ENCODE results near the gene WDTC1.

Gene WDTC1

GRCh38 chr1:27300341-27301051 lies 66.1 kb downstream of the WDTC1 start:
- FAIRE-seq (peak; percentile 94), DNase-seq (ENCODE audit: insufficient read length, low spot score) (peak; percentile 86)

- DNase-seq (ENCODE audit: insufficient read length, low spot score): no peak
- no peak for FAIRE-seq
These were observed 66.6 kb downstream of the WDTC1 start for GRCh38 chr1:27301052-27301422.

GRCh38 chr1:27301582-27302199 lies 67.3 kb downstream of the WDTC1 start:
- DNase-seq (ENCODE audit: insufficient read length, low spot score) (no peak), FAIRE-seq (no peak)

GRCh38 chr1:27302612-27303011 lies 68.2 kb downstream of the WDTC1 start:
- FAIRE-seq: no peak
- DNase-seq (ENCODE audit: insufficient read length, low spot score): no peak

- DNase-seq (ENCODE audit: insufficient read length, low spot score) (no peak), FAIRE-seq (no peak)
These were observed 69.1 kb downstream of the WDTC1 start for GRCh38 chr1:27303509-27303908.

DNA sequence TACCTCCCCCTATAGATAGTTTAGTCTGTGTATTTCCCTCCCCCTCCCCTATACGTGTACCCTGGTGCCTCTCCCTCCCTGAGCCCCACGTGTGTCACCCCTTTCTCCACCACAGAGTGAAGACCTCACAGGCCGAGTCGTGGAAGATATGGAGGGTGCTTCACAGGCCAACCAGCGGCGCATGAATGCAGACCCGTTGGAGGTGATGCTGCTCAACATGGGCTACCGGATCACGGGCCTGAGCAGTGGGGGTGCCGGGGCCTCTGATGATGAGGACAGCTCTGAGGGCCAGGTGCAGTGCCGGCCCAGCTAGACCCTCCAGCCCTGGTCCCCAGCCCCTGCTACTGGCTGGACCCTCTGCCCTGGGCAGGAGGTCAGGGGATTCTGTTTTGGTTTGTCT lies 71.6 kb downstream of the WDTC1 start:
- FAIRE-seq (no peak), DNase-seq (ENCODE audit: insufficient read length, low spot score) (no peak)

DNA sequence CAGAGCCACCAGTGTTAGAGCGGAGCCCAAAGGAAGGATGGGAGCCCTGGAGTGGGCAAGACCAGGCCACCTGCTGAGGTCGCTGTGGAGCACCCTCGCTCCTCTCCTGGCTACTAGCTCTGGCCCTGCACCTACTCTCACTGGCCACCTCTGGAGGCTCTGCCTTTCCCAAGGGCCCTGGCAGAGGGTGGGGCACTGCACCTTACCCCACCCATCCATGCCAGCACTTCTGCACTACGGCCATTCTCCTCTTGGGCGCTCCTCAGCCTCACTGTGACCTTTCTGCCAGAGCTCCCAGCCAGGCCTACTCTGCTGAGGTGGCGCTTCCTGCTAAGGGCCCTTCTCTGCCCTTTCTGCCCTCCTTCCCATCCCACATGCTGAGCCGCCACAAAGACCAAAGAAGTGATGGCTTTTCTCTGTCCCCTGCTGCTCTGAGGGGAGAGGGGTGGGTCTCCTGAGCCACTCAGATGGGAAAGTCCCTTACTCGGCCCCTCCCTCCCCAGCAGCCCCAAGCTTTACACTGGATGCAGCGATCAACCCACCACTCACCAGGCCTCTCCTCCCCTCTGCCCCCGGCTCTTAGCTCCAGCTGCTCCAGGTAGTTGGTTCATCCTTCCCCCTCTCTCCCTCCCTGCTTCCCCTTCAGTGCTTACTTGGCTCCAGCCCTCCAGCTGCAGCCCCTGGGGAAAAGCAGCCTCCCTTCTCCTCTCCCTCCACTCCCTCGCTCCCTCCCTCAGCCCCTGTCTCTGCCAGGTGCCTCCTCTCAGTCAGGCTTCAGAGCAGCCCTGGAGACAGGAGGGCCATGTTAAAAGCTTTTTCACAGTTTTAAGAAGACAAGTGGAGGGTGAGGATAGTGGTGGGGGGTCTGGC lies 72.7 kb downstream of the WDTC1 start:
- DNase-seq (ENCODE audit: insufficient read length, low spot score) (no peak), FAIRE-seq (no peak)

- DNase-seq (ENCODE audit: insufficient read length, low spot score): no peak
- no peak for FAIRE-seq
These were observed 73.6 kb downstream of the WDTC1 start for GRCh38 chr1:27307874-27308598.

DNA sequence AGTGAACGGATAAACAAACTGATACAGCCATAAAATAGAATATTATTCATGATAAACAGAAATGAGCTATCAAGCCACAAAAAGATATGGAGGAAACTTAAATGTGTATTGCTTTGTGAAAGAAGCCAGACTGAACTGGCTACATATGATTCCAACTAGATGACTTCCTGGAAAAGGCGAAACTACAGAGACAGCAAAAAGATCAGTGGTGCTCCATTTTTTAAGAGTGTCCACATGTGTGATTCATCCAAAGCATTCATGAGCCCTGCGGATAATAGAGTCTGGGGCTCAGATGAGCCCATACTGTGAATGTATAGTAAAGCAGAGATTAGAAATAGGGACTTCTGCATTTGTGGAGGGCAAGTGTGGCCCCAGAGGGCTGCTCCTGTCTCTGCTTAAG lies 79.7 kb downstream of the WDTC1 start:
- FAIRE-seq (no peak), DNase-seq (ENCODE audit: insufficient read length, low spot score) (no peak)

- FAIRE-seq (no peak), DNase-seq (ENCODE audit: insufficient read length, low spot score) (no peak)
These were observed 80.3 kb downstream of the WDTC1 start for GRCh38 chr1:27314737-27315136.

- no peak for DNase-seq (ENCODE audit: insufficient read length, low spot score)
- no peak for FAIRE-seq
These were observed 82.4 kb downstream of the WDTC1 start for GRCh38 chr1:27316860-27317259.

DNA sequence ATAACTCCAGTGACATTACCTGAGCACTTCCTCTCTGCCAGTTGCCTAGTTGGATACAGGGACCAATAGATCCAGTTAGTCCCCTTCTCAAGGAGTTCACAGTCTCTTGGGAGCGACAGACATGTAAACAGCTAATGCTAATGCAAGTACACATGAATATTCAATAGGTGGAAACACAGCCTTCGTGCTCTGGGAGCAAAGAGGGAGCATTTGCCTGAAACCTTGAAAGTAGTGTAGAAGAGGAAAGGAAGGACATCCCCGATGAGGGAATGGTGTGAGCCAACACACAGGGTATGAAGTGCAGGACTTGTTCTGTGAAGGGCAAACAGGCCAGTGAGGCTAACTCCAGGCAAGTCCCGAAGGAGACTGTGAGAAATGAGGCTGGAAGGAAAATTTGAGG lies 83.7 kb downstream of the WDTC1 start:
- no peak for DNase-seq (ENCODE audit: insufficient read length, low spot score)
- FAIRE-seq: no peak

- no peak for DNase-seq (ENCODE audit: insufficient read length, low spot score)
- no peak for FAIRE-seq
These were observed 84.2 kb downstream of the WDTC1 start for GRCh38 chr1:27318596-27318995.

DNA sequence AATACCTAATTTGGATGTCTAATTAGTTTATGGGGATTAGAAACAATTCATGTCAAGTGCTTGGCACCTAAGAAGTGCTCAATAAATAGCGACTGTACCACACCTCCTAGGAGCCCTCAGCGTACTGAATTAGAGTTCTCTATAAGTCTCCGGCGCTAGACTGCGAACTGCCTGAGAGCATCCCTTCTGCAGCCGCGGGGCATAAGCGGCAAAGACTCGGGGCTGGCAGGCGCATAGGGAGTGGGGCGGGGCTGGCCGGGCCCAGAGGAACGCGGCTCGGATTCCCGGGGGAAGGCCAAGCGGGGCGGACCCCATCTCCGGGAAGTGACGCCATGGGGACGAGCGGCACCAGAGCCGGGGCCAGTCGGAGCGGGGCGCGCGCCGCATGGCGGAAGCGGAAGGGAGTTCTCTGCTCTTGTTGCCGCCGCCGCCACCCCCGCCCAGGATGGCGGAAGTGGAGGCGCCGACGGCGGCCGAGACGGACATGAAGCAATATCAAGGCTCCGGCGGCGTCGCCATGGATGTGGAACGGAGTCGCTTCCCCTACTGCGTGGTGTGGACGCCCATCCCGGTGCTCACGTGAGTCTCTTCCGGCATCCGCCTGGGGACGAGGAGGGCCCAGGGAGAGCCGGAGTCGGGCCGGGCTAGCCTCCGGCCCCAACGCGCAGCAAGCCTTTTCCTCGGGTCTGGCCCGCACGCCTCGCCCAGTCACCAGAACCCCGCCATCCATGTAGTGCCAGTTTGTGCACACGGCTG lies 87.6 kb downstream of the WDTC1 start, which contains the start of gene TMEM222:
Gene TMEM222, plus strand, starts transcription at position 351 of the 756 bp plus-strand sequence. Its CDS starts 35 bp downstream, at position 386.
- FAIRE-seq (peak; percentile 74), DNase-seq (ENCODE audit: insufficient read length, low spot score) (peak; percentile 96)

- FAIRE-seq (no peak), DNase-seq (ENCODE audit: insufficient read length, low spot score) (no peak)
These were observed 88.3 kb downstream of the WDTC1 start for GRCh38 chr1:27322569-27323240.

DNA sequence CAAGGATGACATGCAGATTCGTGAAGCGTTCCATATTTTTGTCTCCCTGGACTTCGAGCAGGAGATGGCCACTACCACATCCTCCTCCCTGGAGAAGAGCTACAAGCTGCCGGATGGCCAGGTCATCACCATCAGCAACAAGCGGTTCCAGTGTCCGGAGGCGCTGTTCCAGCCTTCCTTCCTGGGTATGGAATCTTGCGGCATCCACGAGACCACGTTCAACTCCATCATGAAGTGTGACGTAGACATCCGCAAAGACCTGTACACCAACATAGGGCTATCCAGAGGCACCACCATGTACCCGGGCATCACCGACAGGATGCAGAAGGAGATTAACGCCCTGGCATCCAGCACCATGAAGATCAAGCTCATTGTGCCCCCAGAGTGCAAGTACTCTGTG lies 90.9 kb downstream of the WDTC1 start:
- DNase-seq (ENCODE audit: insufficient read length, low spot score) (no peak), FAIRE-seq (no peak)

DNA sequence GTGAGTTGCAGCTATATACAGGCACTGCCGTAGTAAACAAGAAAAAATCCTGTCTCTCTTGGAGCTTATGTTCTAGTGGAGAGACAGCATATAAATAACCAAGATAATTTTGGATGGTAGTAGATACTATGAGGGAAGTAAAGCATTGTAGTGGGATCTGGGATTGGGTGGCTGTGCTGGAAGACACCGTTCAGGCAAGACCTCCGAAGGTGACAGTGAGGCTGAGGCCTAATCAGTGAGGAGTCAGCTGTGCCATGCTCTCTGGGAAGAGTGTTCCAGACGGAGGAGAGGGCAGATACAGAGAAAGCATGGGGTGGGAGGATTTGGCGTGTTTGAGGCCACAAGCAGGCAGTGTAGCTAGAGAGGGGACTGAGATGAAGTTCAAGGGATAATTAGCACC lies 93.5 kb downstream of the WDTC1 start:
- no peak for FAIRE-seq
- no peak for DNase-seq (ENCODE audit: insufficient read length, low spot score)

GRCh38 chr1:27330786-27331185 lies 96.4 kb downstream of the WDTC1 start:
- DNase-seq (ENCODE audit: insufficient read length, low spot score) (no peak), FAIRE-seq (no peak)

DNA sequence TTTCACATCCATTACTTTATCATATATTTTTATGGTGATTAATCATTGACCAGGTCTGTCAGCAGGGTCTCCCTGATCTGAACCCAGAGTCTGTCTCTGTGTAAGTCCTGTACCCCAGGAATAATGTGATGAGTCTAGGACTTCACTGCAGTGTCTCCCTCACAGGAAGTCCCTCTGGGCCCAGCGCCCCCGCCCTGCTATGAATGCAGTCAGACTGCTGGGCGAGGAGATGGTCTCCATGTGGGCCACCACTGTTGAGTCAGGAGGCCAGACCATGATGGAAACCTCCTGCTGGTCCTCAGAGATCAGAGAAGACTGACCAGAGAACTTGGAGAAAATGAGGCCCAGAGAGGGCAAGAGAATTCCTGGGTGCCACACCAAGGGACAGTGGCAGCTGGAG lies 97.0 kb downstream of the WDTC1 start:
- FAIRE-seq (no peak), DNase-seq (ENCODE audit: insufficient read length, low spot score) (no peak)

- no peak for DNase-seq (ENCODE audit: insufficient read length, low spot score)
- FAIRE-seq: no peak
These were observed 97.5 kb downstream of the WDTC1 start for GRCh38 chr1:27331922-27332321.
